Trophoblast cell (in vitro differentiated cells and primary cell): ENCODE results near the gene CST8.

Experiments used
- DNase-seq, 2 donors: peaks; one replicate each; pipeline ENCODE4 v3.0.0-alpha.2; 2016
- H2AFZ ChIP-seq: 2 replicates; pipeline ENCODE4 v1.6.1; 2013; ENCODE audit warnings: low read length, moderate library complexity, mild to moderate bottlenecking; ENCODE audit not compliant: insufficient read depth, poor library complexity
- H2AK5ac ChIP-seq: 2 replicates; pipeline ENCODE4 v1.6.1; 2013; ENCODE audit warnings: mild to moderate bottlenecking, low read length
- H2BK120ac ChIP-seq: 2 replicates; pipeline ENCODE4 v1.6.1; 2013; ENCODE audit warnings: low read length, mild to moderate bottlenecking, moderate library complexity; ENCODE audit not compliant: insufficient read depth, poor library complexity
- H2BK12ac ChIP-seq: 2 replicates; pipeline ENCODE4 v1.6.1; 2013; ENCODE audit warnings: mild to moderate bottlenecking, low read length, moderate library complexity
- H2BK5ac ChIP-seq: 2 replicates; pipeline ENCODE4 v1.6.1; 2013; ENCODE audit warnings: low read length, low read depth, moderate library complexity, mild to moderate bottlenecking; ENCODE audit not compliant: poor library complexity
- H3K14ac ChIP-seq: 2 replicates; pipeline ENCODE4 v1.6.1; 2013; ENCODE audit warnings: mild to moderate bottlenecking, low read length
- H3K18ac ChIP-seq: 2 replicates; pipeline ENCODE4 v1.6.1; 2013; ENCODE audit warnings: mild to moderate bottlenecking, low read length
- H3K23ac ChIP-seq: 2 replicates; pipeline ENCODE4 v1.6.1; 2013; ENCODE audit warnings: low read length
- H3K27ac ChIP-seq: 2 replicates; pipeline ENCODE4 v1.5.1; 2013; ENCODE audit warnings: low read depth, mild to moderate bottlenecking, inconsistent platforms, low read length, moderate library complexity
- H3K27me3 ChIP-seq: 2 replicates; pipeline ENCODE4 v1.6.1; 2013; ENCODE audit warnings: inconsistent platforms, mild to moderate bottlenecking, low read length, moderate library complexity; ENCODE audit not compliant: insufficient read depth
- H3K36me3 ChIP-seq, 2 experiments: 1 replicate in 1 of 2; 2 replicates in 1 of 2; pipeline ENCODE4 v1.6.1; 2013; ENCODE audit warnings: low read length in 2 of 2, mild to moderate bottlenecking in 2 of 2, moderate library complexity in 1 of 2; ENCODE audit not compliant: insufficient read depth in 2 of 2, control insufficient read depth in 1 of 2
- H3K4ac ChIP-seq: 2 replicates; pipeline ENCODE4 v1.6.1; 2013; ENCODE audit warnings: low read depth, mild to moderate bottlenecking, low read length, moderate library complexity
- H3K4me1 ChIP-seq, 2 experiments: 1 replicate in 1 of 2; 2 replicates in 1 of 2; pipeline ENCODE4 v1.6.1; 2013; ENCODE audit warnings: low read length in 2 of 2, mild to moderate bottlenecking in 2 of 2, moderate library complexity in 1 of 2; ENCODE audit not compliant: insufficient read depth in 2 of 2, control insufficient read depth in 1 of 2
- H3K4me2 ChIP-seq: 2 replicates; pipeline ENCODE4 v1.6.1; 2013; ENCODE audit warnings: inconsistent platforms, mild to moderate bottlenecking, low read length, moderate library complexity
- H3K4me3 ChIP-seq: 2 replicates; pipeline ENCODE4 v1.5.1; 2013; ENCODE audit warnings: mild to moderate bottlenecking, low read depth, low read length, inconsistent platforms
- H3K79me1 ChIP-seq: one replicate; pipeline ENCODE4 v1.6.1; 2013; ENCODE audit warnings: low read length
- H3K79me2 ChIP-seq: 2 replicates; pipeline ENCODE4 v1.6.1; 2013; ENCODE audit warnings: low read length, mild to moderate bottlenecking; ENCODE audit not compliant: control insufficient read depth, insufficient read depth, poor library complexity
- H3K9ac ChIP-seq: 2 replicates; pipeline ENCODE4 v1.6.1; 2013; ENCODE audit warnings: mild to moderate bottlenecking, low read length
- H3K9me3 ChIP-seq: 2 replicates; pipeline ENCODE4 v1.6.1; 2013; ENCODE audit warnings: low read depth, mild to moderate bottlenecking, control low read depth, inconsistent platforms, low read length; ENCODE audit not compliant: insufficient read depth
- H4K12ac ChIP-seq: 2 replicates; pipeline ENCODE4 v1.6.1; 2013; ENCODE audit warnings: low read depth, mild to moderate bottlenecking, low read length, moderate library complexity
- H4K8ac ChIP-seq: 2 replicates; pipeline ENCODE4 v1.6.1; 2013; ENCODE audit warnings: low read depth, mild to moderate bottlenecking, low read length, moderate library complexity
- H4K91ac ChIP-seq: one replicate; pipeline ENCODE4 v1.6.1; 2013; ENCODE audit warnings: low read depth, mild to moderate bottlenecking, low read length, moderate library complexity
- WGBS: extraction: QIAGEN DNeasy Blood & Tissue Kit; methylation state at CpG from one replicate; pipeline ENCODE4 v1.1.7; 2013; ENCODE audit warnings: missing lambda C conversion rate; ENCODE audit not compliant: insufficient read length, insufficient coverage; ENCODE audit errors: extremely low coverage; 5-methylcytosine and 5-hydroxymethylcytosine counted together

The CST8 gene

GRCh38 chr20:23537030-23537429, 46.1 kb downstream of the CST8 start:
- Histone ChIP-seq H3K9me3 (peaks cover 4% of the 10 kb centered on the region), H3K23ac (no peak overlapping the region), H3K18ac (no peak overlapping the region), H2BK120ac (no peak overlapping the region), H3K4me1 (no peaks in the 10 kb centered on the region), H2BK5ac (no peak overlapping the region), H4K8ac (no peak overlapping the region), H3K9ac (no peak overlapping the region), H3K36me3 (no peaks in the 10 kb centered on the region), H4K91ac (no peak overlapping the region), H3K27me3 (no peaks in the 10 kb centered on the region), H3K4me2 (no peak overlapping the region), H3K79me2 (no peaks in the 10 kb centered on the region), H3K79me1 (no peaks in the 10 kb centered on the region), H3K14ac (no peak overlapping the region), H3K4me3 (no peak overlapping the region), H3K4ac (no peak overlapping the region), H4K12ac (no peak overlapping the region), H2AFZ (no peak overlapping the region), H2BK12ac (no peak overlapping the region), H2AK5ac (no peak overlapping the region), H3K27ac (no peak overlapping the region)
- DNase-seq, result no peak
- WGBS, result no CpG with 5 or more reads among the region's 3 CpGs

DNA sequence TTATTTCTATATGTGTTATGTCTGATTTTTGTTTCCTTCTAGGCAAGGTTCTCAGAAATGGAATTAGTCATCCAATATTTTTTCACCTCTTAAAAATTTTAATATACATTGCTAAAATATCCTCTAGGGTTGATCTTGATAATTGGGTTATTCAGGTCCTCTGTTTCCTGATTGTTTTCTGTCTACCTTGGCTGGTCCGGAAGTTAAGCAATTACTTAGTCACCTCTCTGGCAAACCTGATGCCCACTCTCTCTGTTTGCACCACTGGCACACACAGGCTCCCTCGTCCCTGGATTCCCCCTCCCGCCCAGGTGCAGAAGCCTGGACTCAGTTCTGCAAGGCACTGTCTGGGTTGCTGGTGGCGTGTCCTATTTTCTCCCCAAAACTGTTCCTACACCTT, 49.7 kb downstream of the CST8 start:
- WGBS, result no CpG with 5 or more reads among the region's 4 CpGs

GRCh38 chr20:23541330-23541729, 50.4 kb downstream of the CST8 start:
- peaks cover 10% of the 10 kb centered on the region for H3K9me3 ChIP-seq
- H3K4me1 ChIP-seq, result no peaks in the 10 kb centered on the region
- no peaks in the 10 kb centered on the region for H3K36me3 ChIP-seq
- no peaks in the 10 kb centered on the region for H3K79me1 ChIP-seq
- no peak overlapping the region for H2BK5ac ChIP-seq
- no peak overlapping the region for H4K91ac ChIP-seq
- H3K27me3 ChIP-seq, result no peaks in the 10 kb centered on the region
- no peak overlapping the region for H2BK12ac ChIP-seq
- H3K27ac ChIP-seq, result no peak overlapping the region
- no peak overlapping the region for H3K18ac ChIP-seq
- no peak overlapping the region for H3K4me2 ChIP-seq
- no peak overlapping the region for H3K14ac ChIP-seq
- H3K23ac ChIP-seq, result no peak overlapping the region
- no peak overlapping the region for H2AK5ac ChIP-seq
- no peak overlapping the region for H3K4me3 ChIP-seq
- no peak overlapping the region for H4K12ac ChIP-seq
- WGBS, result no CpG with 5 or more reads among the region's 1 CpG
- no peak overlapping the region for H2AFZ ChIP-seq
- H4K8ac ChIP-seq, result no peak overlapping the region
- no peak overlapping the region for H2BK120ac ChIP-seq
- H3K9ac ChIP-seq, result no peak overlapping the region
- DNase-seq, result no peak
- no peaks in the 10 kb centered on the region for H3K79me2 ChIP-seq
- H3K4ac ChIP-seq, result no peak overlapping the region

More for the DNA sequence above, 49.7 kb downstream of the CST8 start:
- no peak overlapping the region for H4K12ac ChIP-seq
- H3K4me3 ChIP-seq, result no peak overlapping the region
- no peaks in the 10 kb centered on the region for H3K36me3 ChIP-seq
- H3K14ac ChIP-seq, result no peak overlapping the region
- H2AFZ ChIP-seq, result no peak overlapping the region
- no peak overlapping the region for H3K23ac ChIP-seq
- no peak overlapping the region for H2BK5ac ChIP-seq
- no peaks in the 10 kb centered on the region for H3K79me2 ChIP-seq
- no peak overlapping the region for H3K27ac ChIP-seq
- no peaks in the 10 kb centered on the region for H3K79me1 ChIP-seq
- DNase-seq, result no peak
- no peak overlapping the region for H2AK5ac ChIP-seq
- H3K4me1 ChIP-seq, result no peaks in the 10 kb centered on the region
- H4K8ac ChIP-seq, result no peak overlapping the region
- H3K4me2 ChIP-seq, result no peak overlapping the region
- H3K27me3 ChIP-seq, result no peaks in the 10 kb centered on the region
- H3K9ac ChIP-seq, result no peak overlapping the region
- peaks cover 11% of the 10 kb centered on the region for H3K9me3 ChIP-seq
- no peak overlapping the region for H3K4ac ChIP-seq
- no peak overlapping the region for H4K91ac ChIP-seq
- no peak overlapping the region for H2BK120ac ChIP-seq
- H2BK12ac ChIP-seq, result no peak overlapping the region
- no peak overlapping the region for H3K18ac ChIP-seq

DNA sequence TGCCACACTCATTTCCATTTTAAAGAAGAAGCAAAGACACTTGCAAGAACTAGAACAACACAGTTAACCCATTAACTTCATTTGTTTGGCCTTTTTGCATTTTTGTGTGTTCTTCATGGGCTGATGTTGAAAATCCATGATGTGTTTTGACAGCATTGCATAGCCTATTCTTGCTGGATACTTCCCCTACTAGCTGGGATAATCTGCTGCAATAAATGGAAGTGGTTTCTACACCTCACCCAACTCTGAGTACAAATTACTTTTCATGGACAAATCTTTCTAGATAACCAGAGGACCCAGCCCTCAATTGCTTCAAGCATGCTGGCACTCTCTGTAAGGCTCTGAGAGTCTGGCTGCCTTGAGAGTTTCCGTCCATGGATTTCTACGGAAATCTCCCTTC, 50.9 kb downstream of the CST8 start:
- DNase-seq, result no peak
- H3K79me1 ChIP-seq, result no peaks in the 10 kb centered on the region
- no peak overlapping the region for H2AK5ac ChIP-seq
- H3K4me2 ChIP-seq, result no peak overlapping the region
- H3K27ac ChIP-seq, result no peak overlapping the region
- no peak overlapping the region for H3K4ac ChIP-seq
- no CpG with 5 or more reads among the region's 2 CpGs for WGBS
- H3K27me3 ChIP-seq, result no peaks in the 10 kb centered on the region
- H3K14ac ChIP-seq, result no peak overlapping the region
- H2BK5ac ChIP-seq, result no peak overlapping the region
- H3K4me1 ChIP-seq, result no peaks in the 10 kb centered on the region
- no peak overlapping the region for H2BK120ac ChIP-seq
- H2AFZ ChIP-seq, result no peak overlapping the region
- H4K12ac ChIP-seq, result no peak overlapping the region
- no peak overlapping the region for H2BK12ac ChIP-seq
- no peak overlapping the region for H4K91ac ChIP-seq
- no peaks in the 10 kb centered on the region for H3K79me2 ChIP-seq
- H3K9ac ChIP-seq, result no peak overlapping the region
- no peak overlapping the region for H3K4me3 ChIP-seq
- H3K18ac ChIP-seq, result no peak overlapping the region
- H3K36me3 ChIP-seq, result no peaks in the 10 kb centered on the region
- no peak overlapping the region for H3K23ac ChIP-seq
- H3K9me3 ChIP-seq, result peaks cover 12% of the 10 kb centered on the region
- no peak overlapping the region for H4K8ac ChIP-seq
